Measurements from ENCODE around the gene MYPOP.

Gene MYPOP

DNA sequence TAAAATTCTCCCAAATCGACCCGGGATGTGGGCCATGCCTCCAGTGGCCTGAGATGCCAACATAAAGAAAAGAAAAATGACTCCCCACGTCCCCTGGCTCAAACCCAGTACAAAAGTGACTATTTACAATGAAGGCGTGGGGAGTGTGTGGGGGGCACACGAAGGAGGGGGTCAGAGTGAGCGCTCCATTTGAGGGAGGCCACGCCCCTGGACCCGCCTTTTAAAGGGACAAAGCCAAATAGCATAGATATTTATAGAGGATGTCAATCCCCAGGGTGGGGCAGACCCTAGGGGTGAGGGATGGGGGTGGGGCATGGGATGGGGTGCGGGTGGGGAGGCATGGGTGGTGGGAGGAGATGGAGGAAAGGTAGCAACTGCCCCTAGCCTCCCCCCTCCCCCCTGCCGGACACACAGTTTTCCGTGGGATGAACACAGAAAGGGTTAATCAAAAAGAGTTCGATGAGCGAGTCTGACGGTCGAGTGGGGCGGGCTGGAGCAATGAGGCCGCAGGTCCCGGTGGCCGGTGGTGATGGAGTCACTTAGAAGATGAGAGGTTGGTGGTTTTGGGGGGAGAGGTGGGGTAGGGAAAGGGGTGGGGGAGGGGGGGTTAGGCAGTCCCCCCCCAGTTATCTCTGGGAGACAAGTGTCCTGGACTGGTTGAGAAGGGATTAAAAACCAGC is 32.3 kb upstream of the MYPOP start:
- H3K4me3 ChIP-seq (ENCODE audit: low read depth, low read length): no peak overlapping the region
- TF ChIP-seq, protein P1, sequence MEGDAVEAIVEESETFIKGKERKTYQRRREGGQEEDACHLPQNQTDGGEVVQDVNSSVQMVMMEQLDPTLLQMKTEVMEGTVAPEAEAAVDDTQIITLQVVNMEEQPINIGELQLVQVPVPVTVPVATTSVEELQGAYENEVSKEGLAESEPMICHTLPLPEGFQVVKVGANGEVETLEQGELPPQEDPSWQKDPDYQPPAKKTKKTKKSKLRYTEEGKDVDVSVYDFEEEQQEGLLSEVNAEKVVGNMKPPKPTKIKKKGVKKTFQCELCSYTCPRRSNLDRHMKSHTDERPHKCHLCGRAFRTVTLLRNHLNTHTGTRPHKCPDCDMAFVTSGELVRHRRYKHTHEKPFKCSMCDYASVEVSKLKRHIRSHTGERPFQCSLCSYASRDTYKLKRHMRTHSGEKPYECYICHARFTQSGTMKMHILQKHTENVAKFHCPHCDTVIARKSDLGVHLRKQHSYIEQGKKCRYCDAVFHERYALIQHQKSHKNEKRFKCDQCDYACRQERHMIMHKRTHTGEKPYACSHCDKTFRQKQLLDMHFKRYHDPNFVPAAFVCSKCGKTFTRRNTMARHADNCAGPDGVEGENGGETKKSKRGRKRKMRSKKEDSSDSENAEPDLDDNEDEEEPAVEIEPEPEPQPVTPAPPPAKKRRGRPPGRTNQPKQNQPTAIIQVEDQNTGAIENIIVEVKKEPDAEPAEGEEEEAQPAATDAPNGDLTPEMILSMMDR (IDR thresholded peaks at IDR 0.05; ENCODE audit: insufficient read depth, low read depth, low read length, missing control alignments): no peak
- no peak for DNase-seq (ENCODE audit: low read depth)

DNA sequence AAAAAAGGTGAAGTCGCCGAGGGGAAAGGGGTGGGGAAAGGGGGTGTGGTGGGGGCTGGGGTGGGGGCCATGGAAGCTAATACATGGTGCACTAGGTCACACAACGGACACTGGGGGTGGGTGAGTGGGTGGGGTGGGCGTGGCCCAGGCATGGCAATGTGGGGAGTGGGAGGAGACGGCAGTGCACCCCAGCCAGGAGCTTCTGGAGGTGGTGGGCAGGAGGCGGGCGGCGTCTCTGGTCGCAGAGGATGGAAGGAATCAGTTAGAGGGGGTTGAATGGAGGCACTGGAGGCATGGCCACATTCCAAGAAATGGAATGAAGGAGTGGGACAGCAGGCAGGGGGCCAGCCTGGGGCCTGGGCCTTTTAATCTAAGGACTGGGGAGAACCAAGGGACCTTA is 31.3 kb upstream of the MYPOP start:
- TF ChIP-seq, protein P1 (IDR thresholded peaks at IDR 0.05; ENCODE audit: insufficient read depth, low read depth, low read length, missing control alignments): no peak

DNA sequence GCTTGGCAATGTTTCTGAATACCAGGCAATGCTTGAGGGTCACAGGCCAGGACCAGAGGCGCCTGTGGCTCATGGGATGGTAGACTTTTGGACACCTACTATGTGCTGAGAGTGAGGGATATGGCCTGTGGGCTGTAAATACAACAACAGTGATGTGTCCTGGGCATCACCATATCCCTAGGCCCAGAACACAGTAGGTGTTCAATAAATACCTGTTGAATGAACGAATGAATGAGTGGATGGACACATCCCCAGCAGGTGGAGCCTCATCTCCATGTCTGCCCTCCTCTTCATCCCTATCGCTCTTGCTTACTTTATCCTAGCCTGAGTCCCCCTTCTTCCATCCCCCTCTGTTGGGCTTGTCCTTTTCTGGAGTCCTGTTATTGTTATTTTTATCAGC is 28.6 kb upstream of the MYPOP start:
- no peak for DNase-seq (ENCODE audit: low read depth)
- no peak overlapping the region for H3K4me3 ChIP-seq (ENCODE audit: low read depth, low read length)
- TF ChIP-seq, protein P1 (IDR thresholded peaks at IDR 0.05; ENCODE audit: insufficient read depth, low read depth, low read length, missing control alignments): no peak

More for the DNA sequence above, 31.3 kb upstream of the MYPOP start:
- no peak for DNase-seq (ENCODE audit: low read depth)
- no peak overlapping the region for H3K4me3 ChIP-seq (ENCODE audit: low read depth, low read length)

DNA sequence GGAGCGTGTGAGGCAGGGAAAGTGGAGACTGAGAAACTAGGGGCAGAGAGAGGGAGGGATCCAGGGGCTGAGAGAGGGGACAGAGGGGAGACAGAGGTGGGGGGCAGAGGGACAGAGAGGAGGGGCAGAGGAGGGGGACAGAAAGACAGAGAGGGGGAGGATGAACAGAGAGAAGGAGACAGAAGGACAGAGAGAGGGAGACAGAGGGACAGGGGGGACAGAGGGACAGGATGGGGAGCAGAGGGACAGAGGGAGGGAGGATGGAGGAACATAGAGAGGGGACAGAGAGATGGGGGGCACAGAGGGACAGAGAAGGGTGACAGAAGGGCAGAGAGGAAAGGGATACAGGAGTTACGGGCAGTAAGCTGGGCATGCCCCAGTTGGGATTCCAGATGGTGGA is 26.8 kb upstream of the MYPOP start:
- H3K4me3 ChIP-seq (ENCODE audit: low read depth, low read length): no peak overlapping the region
- DNase-seq (ENCODE audit: low read depth): no peak
- TF ChIP-seq, protein P1 (IDR thresholded peaks at IDR 0.05; ENCODE audit: insufficient read depth, low read depth, low read length, missing control alignments): no peak

DNA sequence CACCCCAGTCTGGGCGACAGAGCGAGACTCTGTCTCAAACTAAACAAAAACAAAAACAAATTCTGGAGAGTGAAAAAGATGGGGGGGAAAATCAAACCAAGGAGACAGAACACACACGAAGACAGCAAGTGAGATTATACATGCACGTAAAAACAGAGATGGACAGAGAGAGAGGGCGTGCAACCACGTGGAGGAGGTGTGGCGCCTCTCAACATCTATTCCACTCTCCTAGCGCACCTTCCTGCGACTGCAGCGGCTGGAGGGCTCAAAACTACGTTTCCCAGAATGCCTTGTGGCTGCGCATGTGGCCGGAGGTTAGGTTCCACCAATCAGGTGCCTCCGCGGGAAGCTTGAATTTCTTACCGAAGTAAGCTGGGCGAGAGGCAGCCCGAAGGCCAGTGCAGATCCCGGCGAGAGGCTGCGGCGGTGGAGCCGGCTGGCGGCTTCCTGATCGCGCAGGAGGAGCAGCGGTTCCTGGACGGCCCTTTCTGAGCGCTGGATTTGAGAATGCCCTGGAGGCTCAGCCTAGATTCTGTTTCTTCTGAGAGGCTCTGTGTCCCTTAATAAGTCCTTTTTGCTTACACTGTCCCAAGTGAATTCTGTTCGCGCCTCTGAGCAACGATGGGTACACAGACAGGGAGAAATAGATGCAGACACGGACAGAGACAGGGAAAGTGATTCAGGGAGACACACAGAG is 25.3 kb upstream of the MYPOP start:
- TF ChIP-seq, protein P1 (IDR thresholded peaks at IDR 0.05; ENCODE audit: insufficient read depth, low read depth, low read length, missing control alignments): no peak
- 0 out of 2 replicates have a peak overlapping the region, but pooled peaks have one; percentile 4 for H3K4me3 ChIP-seq (ENCODE audit: low read depth, low read length)
- DNase-seq (ENCODE audit: low read depth): peak; percentile 95

DNA sequence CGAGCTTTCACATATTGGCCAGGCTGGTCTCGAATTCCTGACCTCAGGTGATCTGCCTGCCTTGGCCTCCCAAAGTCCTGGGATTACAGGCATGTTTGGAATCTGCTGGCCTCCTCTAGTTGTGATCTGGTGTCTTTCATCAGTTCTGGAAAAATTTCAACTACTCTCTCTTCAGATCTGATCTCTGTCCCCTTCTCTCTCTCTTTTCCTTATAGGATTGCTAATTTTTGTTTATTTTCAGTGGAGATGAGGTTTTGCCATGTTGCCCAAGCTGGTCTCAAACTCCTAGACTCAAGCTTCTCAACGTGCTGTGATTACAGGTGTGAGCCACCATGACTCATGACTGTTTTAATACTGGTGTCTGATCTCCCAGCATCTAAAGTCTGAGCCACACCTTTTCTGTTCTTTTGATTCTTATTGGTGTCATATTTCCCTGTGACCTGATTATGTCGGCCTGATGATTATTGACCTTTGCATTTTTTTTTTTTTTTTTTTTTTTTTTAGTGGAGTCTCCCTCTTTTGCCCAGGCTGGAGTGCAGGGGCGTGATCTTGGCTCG is 22.6 kb upstream of the MYPOP start:
- TF ChIP-seq, protein P1 (IDR thresholded peaks at IDR 0.05; ENCODE audit: insufficient read depth, low read depth, low read length, missing control alignments): no peak
- no peak for DNase-seq (ENCODE audit: low read depth)
- H3K4me3 ChIP-seq (ENCODE audit: low read depth, low read length): no peak overlapping the region

All from GM12865 (cell line).